Measurements from ENCODE around the gene PNRC2. TPM values are rescaled to one million over a fixed set of nuclear protein-coding genes. Genes with fewer than 3 reads are reported as not detected.

Gene PNRC2
- polyA plus RNA-seq, 3 donors, result 71.7 to 89.7 (median 71.7) TPM

- intact Hi-C loops (cut with micrococcal nuclease), result no loop called here
- Histone ChIP-seq H3K4me2 (replicated peaks; ENCODE audit: extremely low read depth, low read length, poor library complexity, severe bottlenecking) (no peak overlapping the region), H3K4me1 (ENCODE audit: control insufficient read depth in 1 of 2, insufficient read depth in 2 of 2, low read length in 2 of 2) (peaks cover 26 to 40% of the 10 kb centered on the region in 2 donors), H3K4me3 (replicated peaks in 1 of 3; ENCODE audit: low read depth in 2 of 3, low read length in 3 of 3) (no peak overlapping the region), H3K27ac (ENCODE audit: low read depth in 1 of 2, low read length in 2 of 2) (peak overlapping the region in 1 of 2 donors; percentile 57), H3K36me3 (replicated peaks in 1 of 2; ENCODE audit: control insufficient read depth in 1 of 2, insufficient read depth in 2 of 2, low read length in 2 of 2) (peaks cover 39 to 61% of the 10 kb centered on the region in 2 donors), H3K79me2 (ENCODE audit: insufficient read depth, low read length) (peaks cover 74% of the 10 kb centered on the region), H3K9ac (ENCODE audit: insufficient read depth, low read length, poor library complexity, severe bottlenecking) (no peak overlapping the region), H2AFZ (ENCODE audit: insufficient read depth, low read depth, low read length, poor library complexity, severe bottlenecking) (no peak overlapping the region), H4K20me1 (ENCODE audit: insufficient read depth, low read length) (peaks cover 21% of the 10 kb centered on the region), H3K27me3 (ENCODE audit: control insufficient read depth in 2 of 2, insufficient read depth in 2 of 2, low read length in 2 of 2) (no peaks in the 10 kb centered on the region), H3K9me3 (replicated peaks in 1 of 2; ENCODE audit: control insufficient read depth in 1 of 2, insufficient read depth in 1 of 2, low read length in 2 of 2) (no peaks in the 10 kb centered on the region)
- TF ChIP-seq CTCF (IDR thresholded peaks at IDR 0.05), result no peak
- no peaks in the 10 kb centered on the region for H3K27me3 Mint-ChIP-seq (ENCODE audit: low read depth in 3 of 3)
- no CpG with 5 or more reads among the region's 1 CpG for WGBS (ENCODE audit: insufficient coverage)
- H3K4me1 Mint-ChIP-seq, result peaks cover 34% of the 10 kb centered on the region
- peaks cover 38 to 50% of the 10 kb centered on the region in 2 donors for H3K36me3 Mint-ChIP-seq
- H3K4me3 Mint-ChIP-seq, result no peak overlapping the region
- peak overlapping the region in 5 of 7 donors; percentile 7 to 85 (median 46) for H3K27ac Mint-ChIP-seq
- no peaks in the 10 kb centered on the region for H3K9me3 Mint-ChIP-seq
- no peak for DNase-seq
Measured at GRCh38 chr1:23963617-23964234, 4.1 kb downstream of the PNRC2 start.

- H3K27ac ChIP-seq (ENCODE audit: low read depth in 1 of 2, low read length in 2 of 2), result peak overlapping the region in 1 of 2 donors; percentile 57
- no CpG with 5 or more reads among the region's 3 CpGs for WGBS (ENCODE audit: insufficient coverage)
- H3K27me3 ChIP-seq (ENCODE audit: control insufficient read depth in 2 of 2, insufficient read depth in 2 of 2, low read length in 2 of 2), result no peaks in the 10 kb centered on the region
- peaks cover 41 to 67% of the 10 kb centered on the region in 2 donors for H3K36me3 ChIP-seq (replicated peaks in 1 of 2; ENCODE audit: control insufficient read depth in 1 of 2, insufficient read depth in 2 of 2, low read length in 2 of 2)
- peaks cover 24 to 35% of the 10 kb centered on the region in 2 donors for H3K4me1 ChIP-seq (ENCODE audit: control insufficient read depth in 1 of 2, insufficient read depth in 2 of 2, low read length in 2 of 2)
- Mint-ChIP-seq H3K36me3 (peaks cover 38 to 50% of the 10 kb centered on the region in 2 donors), H3K4me3 (no peak overlapping the region), H3K9me3 (no peaks in the 10 kb centered on the region), H3K27ac (peak overlapping the region in 4 of 7 donors; percentile 64 to 87 (median 77)), H3K27me3 (ENCODE audit: low read depth in 3 of 3) (no peaks in the 10 kb centered on the region), H3K4me1 (peaks cover 32% of the 10 kb centered on the region)
- H3K9me3 ChIP-seq (replicated peaks in 1 of 2; ENCODE audit: control insufficient read depth in 1 of 2, insufficient read depth in 1 of 2, low read length in 2 of 2), result no peaks in the 10 kb centered on the region
- H3K4me3 ChIP-seq (replicated peaks in 1 of 3; ENCODE audit: low read depth in 2 of 3, low read length in 3 of 3), result no peak overlapping the region
- no peak for TF ChIP-seq CTCF (IDR thresholded peaks at IDR 0.05)
- H3K4me2 ChIP-seq (replicated peaks; ENCODE audit: extremely low read depth, low read length, poor library complexity, severe bottlenecking), result peak overlapping the region; percentile 5
- peaks cover 21% of the 10 kb centered on the region for H4K20me1 ChIP-seq (ENCODE audit: insufficient read depth, low read length)
- no peak overlapping the region for H2AFZ ChIP-seq (ENCODE audit: insufficient read depth, low read depth, low read length, poor library complexity, severe bottlenecking)
- peaks cover 78% of the 10 kb centered on the region for H3K79me2 ChIP-seq (ENCODE audit: insufficient read depth, low read length)
- intact Hi-C loops (cut with micrococcal nuclease), result no loop called here
- peak in 1 of 3 donors; percentile 17 for DNase-seq
- H3K9ac ChIP-seq (ENCODE audit: insufficient read depth, low read length, poor library complexity, severe bottlenecking), result no peak overlapping the region
Measured at GRCh38 chr1:23964235-23964668, 4.6 kb downstream of the PNRC2 start.

Measured in CD14-positive monocyte (primary cell).